HS-5 (cell line): ENCODE results near the gene NT5C3A.
"Not testable (repeated sequence)": the region's sequence is repeated elsewhere in the genome, so short reads cannot be mapped to it uniquely, and the experiment has no call there.

Experiments used
- DNase-seq: peaks from one replicate; pipeline ENCODE4 v3.0.0-alpha.2; 2012; ENCODE audit warnings: low read depth

Gene NT5C3A

DNA sequence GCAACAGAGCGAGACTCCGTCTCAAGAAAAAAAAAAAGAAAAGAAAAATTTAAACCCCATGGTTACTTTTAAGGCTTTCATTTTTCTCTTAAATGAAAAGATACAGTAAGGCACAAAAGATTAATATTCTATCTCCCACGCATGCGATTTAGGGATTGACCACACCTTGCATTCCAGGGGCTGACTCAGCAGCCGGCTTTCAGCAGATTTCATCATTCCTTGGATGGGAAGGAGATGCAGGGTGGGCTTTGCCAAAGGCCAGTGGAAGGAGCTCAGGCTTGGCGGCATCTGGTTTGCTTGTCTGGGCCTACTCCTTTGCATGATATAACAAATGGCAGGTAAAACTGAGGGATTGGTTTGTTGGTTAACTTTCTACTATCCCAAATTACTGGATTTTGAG is 83.3 kb downstream of the NT5C3A start:
- DNase-seq = not testable (repeated sequence)

DNA sequence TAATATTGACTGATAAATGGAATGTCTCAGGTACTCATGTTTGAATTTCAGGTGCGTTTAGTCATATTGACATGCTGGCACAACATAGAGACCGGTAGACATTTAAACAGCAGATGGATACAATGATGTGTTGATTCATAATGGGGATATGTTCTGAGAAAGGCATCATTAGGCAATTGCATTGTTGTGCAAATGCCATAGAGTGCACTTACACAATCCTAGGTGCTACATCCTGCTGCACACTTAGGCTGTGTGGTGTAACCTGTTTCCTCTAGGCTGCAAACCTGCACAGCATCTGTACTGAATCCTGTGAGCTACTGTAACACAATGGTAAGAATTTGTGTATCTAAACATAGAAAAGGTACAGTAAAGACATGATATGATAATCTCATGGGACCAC is 85.4 kb downstream of the NT5C3A start:
- not testable (repeated sequence) for DNase-seq

DNA sequence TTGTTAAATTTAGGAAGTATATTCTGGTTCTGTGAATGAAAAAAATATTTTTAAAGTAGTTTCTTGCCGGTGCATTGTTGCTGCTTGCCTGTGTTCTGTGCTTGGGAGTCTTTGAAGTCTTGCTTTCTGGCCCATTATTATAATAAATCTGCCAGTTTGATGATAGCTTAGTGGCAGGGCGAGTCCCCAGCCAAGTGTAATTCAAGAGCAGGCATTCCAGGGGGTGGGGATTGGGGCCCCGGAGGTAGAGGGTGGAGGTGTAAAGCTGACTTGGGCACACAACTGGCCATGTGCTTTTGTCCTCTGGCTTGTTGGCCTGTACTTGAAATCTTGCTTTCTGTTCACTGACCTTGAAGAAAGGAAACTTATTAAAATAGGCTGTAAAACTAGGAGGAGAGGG is 90.6 kb downstream of the NT5C3A start:
- DNase-seq = not testable (repeated sequence)

DNA sequence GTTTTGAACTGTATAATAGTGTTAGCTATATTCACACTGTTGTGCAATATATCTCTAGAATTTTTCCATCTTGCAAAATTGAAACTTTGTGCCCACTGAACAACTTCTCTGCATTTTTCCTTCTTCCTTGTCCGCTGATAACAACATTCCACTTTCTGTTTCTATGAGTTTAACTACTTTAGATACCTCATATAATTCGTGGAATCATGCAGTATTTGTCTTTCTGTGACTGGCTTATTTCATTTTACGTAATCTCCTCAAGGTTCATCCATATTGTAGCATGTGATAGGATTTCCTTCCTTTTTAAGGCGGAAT is 95.4 kb downstream of the NT5C3A start:
- not testable (repeated sequence) for DNase-seq

DNA sequence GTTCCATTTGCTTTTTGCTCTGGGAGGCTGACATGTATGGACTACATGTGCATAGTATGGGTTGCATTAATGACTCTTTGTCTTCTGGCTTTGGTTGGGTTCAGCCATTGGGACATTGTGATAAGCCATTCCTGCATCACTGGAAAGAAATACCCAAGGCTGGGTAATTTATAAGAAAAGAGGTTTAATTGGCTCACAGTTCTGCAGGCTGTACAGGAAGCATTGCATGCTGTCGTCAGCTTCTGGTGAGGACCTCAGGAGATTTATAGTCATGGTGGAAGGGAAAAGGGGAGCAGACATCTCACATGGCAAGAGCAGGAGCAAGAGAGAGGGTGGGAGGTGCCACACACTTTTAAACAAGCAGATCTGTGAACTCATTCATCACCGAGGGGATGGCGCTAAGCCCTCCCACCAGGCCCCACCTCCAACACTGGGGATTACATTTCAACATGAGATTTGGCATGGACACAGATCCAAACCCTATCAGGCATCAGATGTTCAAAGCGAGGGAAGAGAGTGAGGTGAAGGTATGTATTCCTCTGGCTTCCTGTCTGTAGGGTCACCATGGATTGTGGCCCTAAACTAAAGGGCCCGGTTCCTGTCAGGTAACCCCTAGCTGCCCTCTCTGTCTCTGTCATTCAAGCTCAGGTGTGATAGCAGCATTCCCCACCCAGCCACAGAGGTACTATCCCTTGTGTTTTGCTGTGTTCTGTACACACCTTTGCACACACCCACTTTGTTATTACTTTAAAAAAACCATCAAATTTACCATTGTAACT is 95.9 kb downstream of the NT5C3A start:
- DNase-seq = not testable (repeated sequence)

DNA sequence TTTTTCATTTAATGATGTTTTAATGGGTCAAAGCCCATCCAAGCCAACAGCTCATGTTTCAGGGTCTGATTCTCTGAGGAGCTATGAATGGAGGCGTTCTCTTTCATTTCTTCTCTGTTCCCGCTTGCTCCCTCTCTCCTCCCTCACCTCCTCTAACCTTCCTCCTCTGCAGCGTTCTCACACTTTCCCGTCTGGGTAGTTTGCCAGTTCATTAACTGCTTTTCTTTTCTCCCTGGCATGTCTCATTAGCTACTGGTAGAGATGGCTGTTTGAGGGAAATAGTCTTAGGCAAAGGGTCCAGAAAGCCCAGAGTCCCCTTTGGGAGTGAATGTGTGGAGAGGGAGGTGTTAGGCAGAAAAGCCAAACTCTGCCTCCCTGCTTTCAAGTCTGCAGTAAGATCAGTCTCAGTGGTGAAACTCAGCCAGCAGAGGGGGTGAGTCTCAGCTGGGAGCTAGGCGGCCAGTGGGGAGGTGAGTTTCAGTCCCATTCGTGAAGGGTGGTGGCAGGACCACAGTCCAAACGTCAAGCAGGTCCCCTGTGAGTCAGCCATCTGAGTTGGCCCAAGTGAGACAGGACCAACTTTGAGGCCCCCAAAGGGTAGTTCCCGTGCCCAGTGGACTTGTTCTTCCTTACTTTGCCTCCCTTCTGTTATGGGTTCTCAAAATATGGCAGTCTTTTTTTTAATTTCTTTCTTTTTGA is 98.0 kb downstream of the NT5C3A start:
- DNase-seq = not testable (repeated sequence)
